Measurements from ENCODE around the gene ITGA7.

GRCh38 chr12:55670276-55670675, 37.4 kb downstream of the ITGA7 start:
- no peak for TF ChIP-seq POLR2A (IDR thresholded peaks at IDR 0.05)
- TF ChIP-seq, protein P1, sequence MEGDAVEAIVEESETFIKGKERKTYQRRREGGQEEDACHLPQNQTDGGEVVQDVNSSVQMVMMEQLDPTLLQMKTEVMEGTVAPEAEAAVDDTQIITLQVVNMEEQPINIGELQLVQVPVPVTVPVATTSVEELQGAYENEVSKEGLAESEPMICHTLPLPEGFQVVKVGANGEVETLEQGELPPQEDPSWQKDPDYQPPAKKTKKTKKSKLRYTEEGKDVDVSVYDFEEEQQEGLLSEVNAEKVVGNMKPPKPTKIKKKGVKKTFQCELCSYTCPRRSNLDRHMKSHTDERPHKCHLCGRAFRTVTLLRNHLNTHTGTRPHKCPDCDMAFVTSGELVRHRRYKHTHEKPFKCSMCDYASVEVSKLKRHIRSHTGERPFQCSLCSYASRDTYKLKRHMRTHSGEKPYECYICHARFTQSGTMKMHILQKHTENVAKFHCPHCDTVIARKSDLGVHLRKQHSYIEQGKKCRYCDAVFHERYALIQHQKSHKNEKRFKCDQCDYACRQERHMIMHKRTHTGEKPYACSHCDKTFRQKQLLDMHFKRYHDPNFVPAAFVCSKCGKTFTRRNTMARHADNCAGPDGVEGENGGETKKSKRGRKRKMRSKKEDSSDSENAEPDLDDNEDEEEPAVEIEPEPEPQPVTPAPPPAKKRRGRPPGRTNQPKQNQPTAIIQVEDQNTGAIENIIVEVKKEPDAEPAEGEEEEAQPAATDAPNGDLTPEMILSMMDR (IDR thresholded peaks at IDR 0.05) = no peak
